ENCODE data around the gene DNAL1.
"Not testable (repeated sequence)": the region's sequence is repeated elsewhere in the genome, so short reads cannot be mapped to it uniquely, and the experiment has no call there.

The DNAL1 gene

DNA sequence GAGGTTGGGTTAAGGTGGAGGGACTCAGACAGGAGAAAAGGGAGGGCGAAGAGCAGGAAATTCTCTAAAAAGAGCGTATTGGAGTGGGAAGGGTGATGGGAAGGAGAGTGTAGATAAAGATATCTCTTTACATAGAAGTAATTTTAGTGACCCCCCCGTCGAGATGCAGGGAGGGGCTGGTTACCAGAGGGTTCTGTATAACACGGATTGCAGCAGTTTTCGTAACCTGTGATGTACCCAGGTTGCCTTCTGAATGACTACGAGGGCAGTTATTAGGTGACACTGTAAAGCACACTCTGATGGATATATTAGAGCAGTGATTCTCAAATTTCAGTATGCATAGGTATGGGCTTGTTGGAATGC, 443 bp downstream of the DNAL1 start:
- DNase-seq = no peak

DNA sequence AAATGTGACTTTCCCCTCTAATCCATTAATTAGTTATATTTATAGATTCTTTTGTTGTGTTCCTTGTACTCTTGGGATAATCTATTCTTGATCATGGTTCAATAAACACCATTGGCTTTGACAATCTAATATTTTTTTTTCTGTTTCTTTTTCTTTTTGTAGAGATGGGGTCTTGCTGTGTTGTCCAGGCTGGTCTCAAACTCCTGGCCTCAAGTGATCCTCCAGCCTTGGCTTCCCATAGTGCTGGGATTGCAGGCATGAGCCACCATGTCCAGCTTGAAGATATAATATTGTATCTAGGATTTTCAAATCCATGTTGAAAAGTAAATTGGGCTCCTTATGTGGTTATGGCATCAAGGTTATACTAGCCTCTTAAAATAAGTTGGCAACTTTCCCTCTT, 6.2 kb downstream of the DNAL1 start:
- DNase-seq = no peak

DNA sequence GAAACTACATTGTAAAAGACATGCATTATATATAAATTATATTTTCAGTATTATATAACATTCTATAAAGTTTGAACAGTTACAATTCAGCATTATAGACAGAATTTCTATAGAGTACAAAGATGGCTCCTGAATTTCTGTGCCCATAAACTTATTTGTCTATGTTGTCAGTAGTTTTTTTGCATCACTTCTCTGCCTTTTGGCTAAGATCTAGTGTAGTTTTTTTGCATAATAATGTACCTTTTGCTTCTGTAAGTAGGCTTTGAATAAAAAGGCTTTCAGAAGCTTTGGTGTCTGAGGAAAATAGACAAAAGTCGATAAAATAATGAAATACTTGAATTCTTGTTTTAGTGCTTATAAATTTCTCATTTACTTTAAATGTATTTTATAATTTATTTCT, 11.1 kb downstream of the DNAL1 start:
- no peak for DNase-seq

DNA sequence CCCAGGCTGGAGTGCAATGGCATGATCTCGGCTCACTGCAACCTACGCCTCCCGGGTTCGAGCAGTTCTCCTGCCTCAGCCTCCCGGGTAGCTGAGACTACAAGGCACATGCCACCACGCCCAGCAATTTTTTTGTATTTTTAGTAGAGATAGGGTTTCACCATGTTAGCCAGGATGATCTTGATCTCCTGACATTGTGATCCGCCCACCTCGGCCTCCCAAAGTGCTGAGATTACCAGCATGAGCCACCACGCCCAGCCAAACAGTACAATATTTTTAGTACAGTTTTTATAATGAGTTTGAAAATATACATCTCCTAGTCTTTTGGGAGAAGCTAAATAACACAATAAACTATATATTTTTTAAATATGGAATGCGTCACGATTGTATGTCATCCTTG, 14.4 kb downstream of the DNAL1 start:
- DNase-seq = not testable (repeated sequence)

DNA sequence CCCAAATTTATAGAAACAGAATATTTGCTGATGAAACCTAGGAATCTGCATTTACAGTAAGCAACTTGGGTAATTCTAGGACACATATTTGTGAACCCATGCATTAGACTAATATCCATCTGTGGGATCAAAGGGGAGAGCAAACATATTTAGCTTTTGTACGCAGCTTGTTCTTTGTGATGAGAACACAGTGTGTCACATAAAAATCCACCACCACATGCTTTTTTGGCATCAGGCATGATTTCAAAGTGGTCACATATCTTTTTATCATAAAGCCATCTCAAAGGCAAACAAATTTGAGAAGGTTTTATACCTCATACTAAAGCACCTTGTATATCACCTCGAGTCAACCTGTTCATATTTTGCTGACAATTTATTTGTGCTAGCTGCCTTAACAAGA, 15.7 kb downstream of the DNAL1 start:
- DNase-seq = no peak

DNA sequence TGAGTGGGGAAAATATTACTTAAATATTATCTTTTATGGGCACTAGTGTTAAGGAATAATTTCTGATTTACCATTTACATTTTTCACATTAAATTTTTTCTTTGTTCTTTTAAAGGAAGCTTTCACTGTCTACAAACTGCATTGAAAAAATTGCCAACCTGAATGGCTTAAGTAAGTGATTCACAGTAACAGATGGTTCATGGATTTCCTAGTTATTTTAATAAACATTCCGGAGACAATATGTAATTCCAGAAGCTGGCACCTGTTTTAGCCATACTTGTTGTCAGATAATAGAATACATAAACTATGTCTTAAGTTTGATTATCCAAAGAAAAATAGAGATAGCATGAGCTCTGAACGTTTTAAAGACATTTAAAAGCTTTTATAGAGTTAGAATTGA, 17.1 kb downstream of the DNAL1 start:
- DNase-seq = no peak

DNA sequence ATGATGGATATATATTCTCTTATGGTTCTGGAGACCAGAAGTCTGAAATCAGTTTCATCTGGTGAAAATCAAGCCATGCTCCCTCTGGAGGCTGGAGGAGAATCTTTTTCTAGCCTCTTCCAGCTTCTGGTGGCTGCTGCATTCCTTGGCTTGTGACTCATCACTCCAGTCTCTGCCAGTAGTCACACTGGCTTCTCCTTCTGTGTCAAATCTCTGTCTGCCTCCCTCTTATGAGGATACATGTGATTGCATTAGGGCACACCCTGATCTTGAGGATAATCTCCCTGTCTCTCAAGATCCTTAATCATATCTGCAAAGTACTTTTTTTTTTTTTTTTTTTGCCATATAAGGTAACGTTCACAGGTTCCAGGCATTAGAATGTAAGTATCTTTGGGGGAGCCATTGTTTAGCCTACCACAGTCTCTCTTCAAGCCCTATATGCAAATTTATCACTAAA, 17.7 kb downstream of the DNAL1 start:
- DNase-seq = no peak

DNA sequence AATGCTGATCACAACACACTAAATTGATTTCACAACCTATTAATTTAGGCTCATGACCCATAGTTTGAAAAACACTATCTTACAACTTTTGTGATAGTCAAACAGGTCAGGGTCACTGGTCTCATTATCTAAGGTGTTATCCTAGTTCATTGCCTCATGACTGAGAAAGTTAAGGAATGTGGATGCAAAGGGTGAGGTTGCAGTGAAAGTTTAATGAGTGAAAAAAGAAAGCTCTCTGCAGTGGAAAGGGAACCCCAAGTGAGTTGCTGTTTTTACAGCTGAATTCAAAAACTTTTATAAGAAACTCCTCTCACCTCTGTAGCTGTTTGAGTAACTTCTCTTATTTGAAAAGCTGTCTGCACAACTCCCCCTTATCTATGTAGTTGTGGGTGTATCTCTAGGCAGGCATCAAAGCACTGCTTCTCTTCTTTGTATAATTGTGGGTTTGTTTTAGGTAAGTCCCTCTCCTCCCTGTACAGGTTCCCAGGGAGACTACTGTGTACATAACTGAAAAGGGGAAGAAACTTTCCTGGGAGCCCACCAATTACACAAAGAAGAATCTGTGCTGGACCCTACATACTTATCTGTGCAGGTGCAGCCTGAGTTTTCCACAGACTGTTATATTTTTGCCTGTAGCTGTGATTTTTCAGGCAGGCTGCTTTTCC, 18.9 kb downstream of the DNAL1 start:
- no peak for DNase-seq

DNA sequence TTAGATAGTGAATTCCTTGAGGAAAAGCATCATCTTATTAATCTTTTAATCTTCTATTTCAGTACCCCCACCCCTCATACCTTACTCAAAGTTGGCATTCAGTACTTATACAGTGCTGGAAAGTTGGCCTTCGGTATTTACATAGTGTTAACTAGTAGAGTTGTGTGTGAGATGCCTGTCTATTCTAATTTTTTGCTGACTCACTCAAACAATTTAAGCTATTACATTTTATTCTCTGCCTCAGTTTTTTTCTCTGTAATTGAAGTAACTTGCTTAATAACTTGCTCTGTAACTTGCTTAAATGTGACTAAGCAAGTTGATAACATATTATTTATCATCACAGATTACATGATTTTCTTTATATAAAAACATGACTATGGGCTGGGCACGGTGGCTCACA, 20.3 kb downstream of the DNAL1 start:
- DNase-seq = no peak

DNA sequence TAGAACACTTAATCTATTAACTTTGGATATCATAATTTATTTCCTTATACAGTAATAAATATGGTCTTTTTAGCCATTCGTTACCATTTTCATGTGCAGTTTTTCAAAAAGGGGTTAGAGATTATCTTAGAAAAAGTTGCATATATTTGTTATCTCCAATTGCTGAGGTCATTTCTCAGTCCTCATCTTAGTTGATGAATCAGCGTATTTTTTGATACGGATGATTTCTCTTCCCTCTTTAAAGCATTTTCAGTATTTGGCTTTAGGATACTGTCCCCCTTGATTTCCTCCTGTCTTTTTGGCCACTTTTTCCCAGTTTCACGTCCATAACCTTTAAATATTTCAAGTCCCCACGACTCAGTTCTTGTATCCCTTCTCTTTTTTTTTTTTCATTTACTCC, 21.8 kb downstream of the DNAL1 start:
- DNase-seq = no peak

DNA sequence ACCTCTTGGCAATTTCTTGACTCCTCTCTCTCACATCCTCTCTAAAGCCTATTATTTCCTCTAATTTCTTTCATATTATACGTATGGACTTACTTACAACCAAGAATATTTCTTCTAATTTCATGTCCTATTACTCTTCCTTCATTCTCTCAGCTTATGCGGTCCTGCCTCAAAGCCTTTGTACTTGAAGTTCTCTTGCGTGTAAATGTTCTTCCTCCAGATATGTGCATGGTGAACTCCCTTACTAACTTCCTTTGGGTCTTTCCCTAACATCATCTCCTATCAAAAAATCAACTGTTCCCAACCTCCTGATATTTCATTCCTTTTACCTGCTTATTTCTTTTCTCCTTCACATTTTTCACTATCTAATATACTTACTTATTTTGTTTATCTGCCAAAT, 23.1 kb downstream of the DNAL1 start:
- DNase-seq = no peak

DNA sequence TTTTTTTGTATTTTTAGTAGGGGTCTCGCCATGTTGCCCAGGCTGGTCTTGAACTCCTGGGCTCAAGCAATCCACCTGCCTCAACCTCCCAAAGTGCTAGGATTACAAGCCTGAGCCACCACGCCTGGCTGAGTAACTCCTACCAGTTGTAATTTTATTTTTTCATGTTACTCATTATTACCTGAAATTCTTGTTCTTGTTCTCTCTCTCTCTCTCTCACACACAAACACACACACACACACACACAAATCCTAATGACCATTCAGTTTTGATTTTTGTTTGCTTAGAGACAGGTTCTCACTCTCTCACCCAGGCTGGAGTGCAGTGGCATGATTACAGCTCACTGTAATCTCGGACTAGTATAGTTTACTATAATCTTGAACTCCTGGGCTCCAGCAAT, 30.2 kb downstream of the DNAL1 start:
- no peak for DNase-seq

DNA sequence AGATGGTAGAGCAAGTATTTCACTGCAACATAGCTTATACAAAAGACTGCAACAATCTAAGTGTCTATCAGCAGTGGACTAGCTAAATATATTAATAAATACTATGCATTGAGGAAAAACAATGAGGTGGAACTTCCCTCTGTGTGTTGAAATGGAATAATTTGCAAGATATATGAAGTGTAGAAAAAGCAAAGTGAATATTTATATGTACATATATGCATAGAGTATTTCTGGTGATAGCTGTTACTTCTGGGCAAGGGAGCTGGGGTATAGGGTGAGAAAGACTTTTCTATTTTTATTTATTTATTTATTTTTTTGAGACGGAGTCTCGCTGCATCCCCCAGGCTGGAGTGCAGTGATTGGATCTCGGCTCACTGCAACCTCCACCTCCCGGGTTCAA, 33.9 kb downstream of the DNAL1 start:
- no peak for DNase-seq

DNA sequence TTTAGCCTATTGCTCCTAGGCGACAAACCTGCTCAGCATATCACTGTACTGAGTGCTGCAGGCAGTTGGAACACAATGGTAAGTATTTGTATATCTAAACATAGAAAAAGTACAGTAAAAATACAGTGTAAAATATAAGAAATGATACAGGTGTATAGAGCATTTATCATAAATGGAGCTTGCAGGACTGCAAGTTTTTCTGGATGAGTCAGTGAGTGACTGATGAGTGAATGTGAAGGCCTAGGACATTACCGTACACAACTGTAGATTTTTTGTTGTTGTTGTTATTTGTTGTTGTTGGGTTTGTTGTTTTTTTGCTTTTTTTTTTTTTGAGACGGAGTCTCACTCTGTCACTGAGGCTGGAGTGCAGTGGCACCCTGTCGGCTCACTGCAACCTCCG, 36.0 kb downstream of the DNAL1 start:
- DNase-seq = no peak

DNA sequence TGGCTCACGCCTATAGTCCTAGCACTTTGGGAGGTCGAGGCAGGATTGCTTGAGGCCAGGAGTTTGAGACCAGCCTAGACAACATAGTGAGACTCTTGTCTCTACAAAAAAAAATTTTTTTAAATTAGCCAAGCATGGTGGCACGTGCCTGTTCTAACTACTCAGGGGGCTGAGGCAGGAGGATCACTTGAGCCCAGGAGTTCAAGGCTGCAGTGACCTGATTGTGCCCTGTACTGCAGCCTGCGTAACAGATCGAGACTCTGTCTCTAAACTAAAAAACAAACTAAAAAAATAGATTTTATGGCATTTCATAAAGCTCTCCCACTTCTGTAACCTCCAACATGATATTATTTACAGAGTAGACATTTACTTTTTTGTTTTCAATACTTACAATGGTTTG, 39.8 kb downstream of the DNAL1 start:
- no peak for DNase-seq

DNA sequence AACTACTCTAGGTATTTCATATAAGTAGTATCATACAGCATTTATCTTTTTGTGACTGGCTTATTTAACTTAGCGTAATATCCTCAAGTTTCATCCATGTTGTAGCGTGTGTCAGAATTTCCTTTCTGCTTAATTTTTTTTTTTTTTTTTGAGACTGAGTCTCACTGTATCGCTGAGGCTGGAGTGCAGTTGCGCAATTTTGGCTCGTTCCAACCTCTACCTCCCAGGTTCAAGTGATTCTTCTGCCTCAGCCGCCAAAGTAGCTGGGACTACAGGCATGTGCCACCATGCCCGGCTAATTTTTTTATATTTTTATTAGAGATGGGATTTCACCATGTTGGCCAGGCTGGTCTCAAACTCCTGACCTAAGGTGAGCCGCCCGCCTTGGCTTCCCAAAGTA, 40.5 kb downstream of the DNAL1 start:
- no peak for DNase-seq

DNA sequence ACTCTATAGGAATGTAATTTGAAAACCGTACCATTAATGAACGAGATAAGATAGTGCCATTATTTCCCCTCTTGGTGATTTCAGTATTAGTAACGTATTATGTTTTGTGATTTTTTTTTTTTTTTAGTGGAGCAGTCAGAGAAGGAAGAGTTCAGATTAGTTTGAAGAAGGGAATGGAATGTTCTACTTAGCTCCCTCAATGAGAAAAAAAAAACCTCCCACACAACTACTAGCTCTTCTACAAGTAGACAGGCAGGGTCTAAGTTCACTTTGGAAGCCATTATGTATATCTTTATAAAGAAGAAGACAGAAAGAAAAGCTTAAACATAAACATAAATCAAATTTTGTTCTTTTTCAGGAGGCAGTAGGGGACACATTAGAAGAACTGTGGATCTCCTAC, 42.1 kb downstream of the DNAL1 start:
- no peak for DNase-seq

DNA sequence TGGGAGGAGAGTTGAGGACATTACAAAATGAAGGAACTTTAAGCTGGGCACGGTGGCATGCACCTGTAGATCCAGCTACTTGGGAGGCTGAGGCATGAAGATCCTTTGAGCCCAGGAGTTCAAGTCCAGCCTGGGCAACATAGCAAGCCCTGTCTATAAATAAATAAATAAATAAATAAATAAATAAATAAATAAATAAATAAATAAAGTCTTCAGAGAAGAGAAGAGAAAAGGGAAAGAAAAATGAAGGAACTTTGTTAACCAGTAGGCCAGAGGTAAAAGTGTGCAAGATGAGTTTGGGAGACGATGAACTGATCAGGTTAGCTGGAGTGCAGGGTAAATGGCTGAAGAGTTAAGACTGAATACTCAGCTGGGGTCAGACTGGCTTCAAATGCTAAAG, 49.3 kb downstream of the DNAL1 start:
- no peak for DNase-seq

DNA sequence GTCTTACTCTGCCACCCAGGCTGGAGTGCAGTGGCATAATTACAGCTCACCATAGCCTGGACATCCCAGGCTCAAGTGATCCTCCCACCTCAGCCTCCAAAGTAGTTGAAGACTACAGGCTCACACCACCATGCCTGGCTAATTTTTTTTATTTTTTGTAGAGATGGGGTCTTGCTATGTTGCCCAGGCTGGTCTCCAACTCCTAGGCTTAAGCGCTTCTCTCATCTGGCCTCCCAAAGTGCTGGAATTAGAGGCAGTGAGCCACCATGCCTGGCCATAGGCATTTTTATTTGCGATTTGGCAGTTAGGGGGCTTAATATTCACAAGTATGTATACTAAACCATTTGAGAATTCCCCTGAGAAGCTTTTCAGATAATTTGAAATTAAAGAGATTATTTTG, 50.3 kb downstream of the DNAL1 start:
- no peak for DNase-seq

DNA sequence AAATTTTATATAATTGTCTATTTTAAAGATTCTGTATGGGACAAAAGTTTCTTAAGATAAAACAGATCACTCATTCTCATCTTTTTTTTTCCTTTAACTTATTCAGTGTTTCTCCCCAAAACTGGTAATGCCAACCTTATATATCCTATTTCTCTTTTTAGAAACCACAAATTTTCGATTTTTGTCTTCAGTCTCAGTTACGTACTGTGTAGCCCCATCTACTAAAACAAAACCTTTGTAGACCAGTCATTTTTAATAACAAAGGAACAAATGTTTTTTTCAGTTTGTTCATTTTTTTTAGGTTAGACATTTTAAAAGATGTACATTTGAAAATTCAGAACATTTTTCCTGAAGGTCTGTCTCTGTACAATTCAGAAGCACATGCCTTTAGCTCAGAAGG, 51.2 kb downstream of the DNAL1 start:
- DNase-seq = no peak

DNA sequence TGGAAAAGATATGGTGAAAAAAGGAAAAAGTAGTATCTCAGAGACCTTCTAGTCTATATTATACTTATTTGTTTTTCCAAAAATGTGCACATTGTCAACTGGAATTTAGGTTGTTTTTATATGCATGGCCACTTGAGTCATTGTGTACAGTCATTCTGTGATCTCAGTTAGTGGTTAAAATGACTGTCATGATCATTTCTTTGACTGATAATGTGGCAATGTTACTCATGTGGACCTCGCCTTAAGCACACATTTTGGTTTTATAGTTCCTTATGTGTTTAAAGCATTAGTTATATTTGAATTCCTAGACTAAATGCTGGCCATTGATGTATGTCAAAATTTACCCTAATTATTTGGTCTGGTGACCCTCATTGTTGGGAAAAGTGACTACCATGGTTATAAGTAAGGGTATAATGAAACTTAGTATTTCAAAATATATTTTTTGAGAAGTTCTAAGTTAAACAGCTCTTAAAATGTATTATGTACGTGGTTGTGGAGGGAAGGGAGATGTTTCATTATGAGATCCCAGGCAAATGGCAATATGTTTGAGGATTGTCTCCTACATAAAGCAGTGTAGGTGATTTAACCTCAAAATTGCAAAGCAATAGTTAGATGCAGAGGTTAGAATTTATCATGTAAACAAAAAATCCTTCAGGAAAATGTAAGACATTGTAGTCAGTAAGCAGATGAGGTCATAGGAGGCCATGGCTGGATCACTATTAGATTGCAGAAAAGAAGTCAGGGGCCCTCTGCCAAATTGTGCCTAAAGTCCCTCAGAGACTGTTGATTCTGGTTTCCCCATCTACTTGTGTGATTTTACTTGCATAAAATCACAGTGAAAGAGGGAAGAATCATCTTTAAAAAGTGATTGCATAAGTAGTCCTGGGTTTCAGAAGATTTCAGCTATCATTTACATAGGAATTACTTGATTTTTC, 51.9 kb downstream of the DNAL1 start:
- no peak for DNase-seq

DNA sequence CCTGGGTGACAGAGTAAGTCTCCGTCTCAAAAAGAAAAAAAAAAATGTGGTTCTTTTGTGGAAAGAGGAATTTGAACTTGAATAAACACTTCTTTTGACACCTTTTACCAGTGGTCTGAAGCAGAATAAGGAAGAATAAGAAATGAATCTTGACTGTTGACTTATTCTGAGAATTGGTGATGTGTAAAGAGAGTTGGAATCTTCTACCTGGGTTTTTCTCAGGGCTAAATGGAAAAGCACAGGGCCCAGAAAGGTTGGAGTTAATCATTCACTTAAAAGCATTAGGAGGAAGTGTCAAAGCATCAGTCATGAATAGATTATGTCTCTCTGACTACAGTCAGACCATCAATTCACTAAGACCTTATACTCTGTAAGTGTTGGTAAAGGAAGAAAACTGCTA, 55.5 kb downstream of the DNAL1 start:
- no peak for DNase-seq

DNA sequence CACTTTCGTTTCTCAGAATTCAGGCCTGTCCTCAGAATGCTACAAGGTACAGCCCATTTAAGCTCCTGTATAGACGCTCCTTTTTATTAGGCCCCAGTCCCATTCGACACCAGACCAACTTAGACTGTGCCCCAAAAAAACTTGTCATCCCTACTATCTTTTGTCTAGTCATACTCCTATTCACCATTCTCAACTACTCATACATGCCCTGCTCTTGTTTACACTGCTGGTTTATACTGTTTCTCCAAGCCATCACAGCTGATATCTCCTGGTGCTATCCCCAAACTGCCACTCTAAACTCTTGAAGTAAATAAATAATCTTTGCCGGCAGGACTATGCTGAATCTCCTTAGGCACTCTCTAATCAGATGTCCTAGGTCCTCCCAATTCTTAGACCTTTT, 63.3 kb downstream of the DNAL1 start:
- DNase-seq = not testable (repeated sequence)

DNA sequence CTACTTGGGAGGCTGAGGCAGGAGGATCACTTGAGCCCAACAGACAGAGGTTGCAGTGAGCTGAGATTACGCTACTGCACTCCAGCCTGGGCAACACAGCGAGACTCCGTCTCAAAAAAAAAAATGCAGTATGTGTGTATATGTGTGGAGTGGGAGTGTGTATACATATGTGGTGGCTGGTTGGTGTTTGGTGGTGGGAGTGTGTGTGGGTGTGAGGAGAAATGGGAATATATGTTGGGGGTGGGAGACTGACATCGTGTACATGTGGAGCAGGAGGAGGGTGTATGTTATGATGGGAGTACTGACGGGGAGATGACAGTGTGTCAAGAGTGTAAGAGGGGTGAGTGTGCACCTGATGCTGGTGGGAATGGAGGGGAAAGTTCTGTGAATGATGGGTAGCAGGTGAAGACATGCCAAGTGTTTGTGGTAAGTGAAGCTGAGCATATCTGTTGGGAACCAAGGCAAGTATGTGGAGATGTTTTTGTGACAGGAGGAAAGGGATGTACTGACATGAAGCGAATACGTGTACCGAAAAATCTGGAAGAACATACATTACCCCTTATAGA, 65.2 kb downstream of the DNAL1 start:
- no peak for DNase-seq

Measured in SHP77 treated with DMSO at 0.1 percent for 48 hours (cell line).